SKM-1 (cell line): ENCODE data around the gene AVEN.
"Not testable (repeated sequence)": the region's sequence is repeated elsewhere in the genome, so short reads cannot be mapped to it uniquely, and the experiment has no call there.

Source experiments
- DNase-seq: peaks from one replicate; lab custom pipeline; 2025; ENCODE audit not compliant: unreplicated experiment; lab: John Stamatoyannopoulos, UW

The AVEN gene

GRCh38 chr15:33857726-33858125 lies 181.3 kb downstream of the AVEN start:
- DNase-seq, result no peak

- no peak for DNase-seq
Measured at GRCh38 chr15:33852570-33852969, 186.4 kb downstream of the AVEN start.

GRCh38 chr15:33852094-33852493 lies 186.9 kb downstream of the AVEN start:
- no peak for DNase-seq

GRCh38 chr15:33851079-33851478 lies 187.9 kb downstream of the AVEN start:
- DNase-seq, result no peak

- DNase-seq, result no peak
Measured at GRCh38 chr15:33848011-33848410, 191.0 kb downstream of the AVEN start.

- no peak for DNase-seq
Measured at GRCh38 chr15:33846862-33847261, 192.1 kb downstream of the AVEN start.

- DNase-seq, result no peak
Measured at GRCh38 chr15:33846142-33846541, 192.9 kb downstream of the AVEN start.

- DNase-seq, result no peak
Measured at GRCh38 chr15:33844597-33844996, 194.4 kb downstream of the AVEN start.

GRCh38 chr15:33844186-33844585 lies 194.8 kb downstream of the AVEN start:
- no peak for DNase-seq

- no peak for DNase-seq
Measured at GRCh38 chr15:33840615-33841014, 198.4 kb downstream of the AVEN start.

- no peak for DNase-seq
Measured at GRCh38 chr15:33839540-33839939, 199.5 kb downstream of the AVEN start.

GRCh38 chr15:33837294-33837693 lies 201.7 kb downstream of the AVEN start:
- no peak for DNase-seq

GRCh38 chr15:33834892-33835743 lies 203.9 kb downstream of the AVEN start:
- DNase-seq, result no peak

- no peak for DNase-seq
Measured at GRCh38 chr15:33831646-33832045, 207.4 kb downstream of the AVEN start.

GRCh38 chr15:33830351-33830750 lies 208.7 kb downstream of the AVEN start:
- no peak for DNase-seq

- no peak for DNase-seq
Measured at GRCh38 chr15:33826201-33826600, 212.8 kb downstream of the AVEN start.

GRCh38 chr15:33825453-33825852 lies 213.6 kb downstream of the AVEN start:
- no peak for DNase-seq

- no peak for DNase-seq
Measured at GRCh38 chr15:33823119-33823518, 215.9 kb downstream of the AVEN start.

GRCh38 chr15:33822479-33822878 lies 216.5 kb downstream of the AVEN start:
- DNase-seq, result no peak

GRCh38 chr15:33819499-33819898 lies 219.5 kb downstream of the AVEN start:
- not testable (repeated sequence) for DNase-seq
